GM12878 (cell line): ENCODE data around the gene CNPPD1. TPM values are rescaled to one million over a fixed set of nuclear protein-coding genes. Genes with fewer than 3 reads are reported as not detected.

Experiments
- ATAC-seq: fragments of 200-7000 bp; cut with Tn5 transposase; 3 replicates; pipeline ENCODE4 v1.9.1; 2020; ENCODE audit warnings: mild to moderate bottlenecking, moderate library complexity
- BruUV-seq: library from RNA; stranded (reverse); fragments of 400-500 nt; replicated peaks from 2 replicates; lab custom pipeline; 2021; lab: Mats Ljungman, UMichigan
- CTCF ChIA-PET: fragments of 300-600 bp; sonication (Branson Sonifier 250); formaldehyde crosslinking; extraction: SDS; loops from one replicate; lab custom pipeline; 2021; ENCODE audit warnings: inconsistent platforms; lab: Yijun Ruan, JAX
- POLR2A ChIA-PET: fragments of 350-600 bp; formaldehyde crosslinking; extraction: SDS; loops from one replicate; lab custom pipeline; 2021; ENCODE audit warnings: inconsistent platforms; lab: Charles Lee
- RAD21 ChIA-PET: fragments of 300-600 bp; sonication (Branson Sonifier 250); formaldehyde crosslinking; loops from one replicate; lab custom pipeline; 2023; ENCODE audit warnings: antibody characterized with exemption; ENCODE audit not compliant: unreplicated experiment; lab: Charles Lee
- SMC1A ChIA-PET: fragments of 300-600 bp; sonication (Branson Sonifier 250); formaldehyde crosslinking; loops from one replicate; lab custom pipeline; 2023; ENCODE audit not compliant: unreplicated experiment, uncharacterized antibody; lab: Charles Lee
- DNase-seq: peaks from one replicate; pipeline ENCODE4 v3.0.0-alpha.2; 2011; ENCODE audit warnings: low read depth, low spot score
- FAIRE-seq: peaks from 3 replicates; lab custom pipeline; 2011; peaks lifted over from hg19 to GRCh38; lab: Jason Lieb, UNC
- H2AFZ ChIP-seq: 2 replicates; pipeline ENCODE4 v1.6.0; 2011; ENCODE audit warnings: low read depth, low read length, control low read depth; ENCODE audit not compliant: control insufficient read depth
- H3K27ac ChIP-seq: 2 replicates; pipeline ENCODE4 v1.5.1; 2011; ENCODE audit warnings: control low read depth; ENCODE audit not compliant: control insufficient read depth, insufficient read depth
- H3K27me3 ChIP-seq, 2 experiments: replicated peaks in 1 of 2; 2 replicates each; pipeline versions ENCODE4 v1.6.0 to v1.6.1; 2011; ENCODE audit warnings: low read length in 1 of 2; ENCODE audit not compliant: control insufficient read depth in 2 of 2, insufficient read depth in 2 of 2
- H3K36me3 ChIP-seq, 2 experiments: 2 replicates each; pipeline ENCODE4 v1.5.1; 2011; ENCODE audit warnings: low read length in 1 of 2; ENCODE audit not compliant: control insufficient read depth in 2 of 2, insufficient read depth in 2 of 2
- H3K4me1 ChIP-seq: 2 replicates; pipeline ENCODE4 v1.6.1; 2011; ENCODE audit warnings: mild to moderate bottlenecking, low read length, moderate library complexity, mixed read lengths; ENCODE audit not compliant: control insufficient read depth, insufficient read depth
- H3K4me2 ChIP-seq: 2 replicates; pipeline ENCODE4 v1.6.0; 2011; ENCODE audit warnings: control low read depth; ENCODE audit not compliant: control insufficient read depth, insufficient read depth
- H3K4me3 ChIP-seq: fragments of 200-600 bp; sonication (generic); 2 replicates; pipeline ENCODE4 v1.5.1; 2016
- H3K79me2 ChIP-seq: 2 replicates; pipeline ENCODE4 v1.6.0; 2011; ENCODE audit warnings: low read length; ENCODE audit not compliant: control insufficient read depth, insufficient read depth
- H3K9ac ChIP-seq: 2 replicates; pipeline ENCODE4 v1.8.0; 2011; ENCODE audit warnings: low read length, control low read depth, mixed read lengths; ENCODE audit not compliant: control insufficient read depth, insufficient read depth
- H3K9me3 ChIP-seq: replicated peaks from 3 replicates; pipeline ENCODE4 v1.5.1; 2011; ENCODE audit warnings: mild to moderate bottlenecking, low read length; ENCODE audit not compliant: control insufficient read depth, insufficient read depth
- H4K20me1 ChIP-seq: 2 replicates; pipeline ENCODE4 v1.6.0; 2011; ENCODE audit not compliant: control insufficient read depth, insufficient read depth
- ASH2L ChIP-seq: fragments of 300-600, 200-600 bp; sonication (generic); IDR thresholded peaks from 2 replicates; pipeline ENCODE4 v1.6.1; 2017; ENCODE audit warnings: low read depth, mild to moderate bottlenecking, borderline replicate concordance
- BACH1 ChIP-seq: fragments of 450-650 bp; IDR thresholded peaks from 2 replicates; pipeline ENCODE4 v1.6.1; 2017; ENCODE audit warnings: mild to moderate bottlenecking, borderline replicate concordance
- CBFB ChIP-seq: IDR thresholded peaks from 2 replicates; pipeline ENCODE4 v1.6.1; 2016; ENCODE audit warnings: antibody characterized with exemption, low read depth
- CBX5 ChIP-seq: sonication (generic); IDR thresholded peaks from 2 replicates; pipeline ENCODE4 v1.6.1; 2016; ENCODE audit warnings: low read depth, moderate library complexity, mild to moderate bottlenecking, inconsistent platforms
- DPF2 ChIP-seq: fragments of 450-650 bp; IDR thresholded peaks from 2 replicates; pipeline ENCODE4 v1.6.1; 2017; ENCODE audit warnings: mild to moderate bottlenecking
- ELK1 ChIP-seq: IDR thresholded peaks from 2 replicates; pipeline ENCODE4 v1.6.1; 2012; ENCODE audit warnings: low read depth, low read length, improper control_type of control experiment
- ETV6 ChIP-seq, 2 experiments: fragments of 450-650 bp in 1 of 2; IDR thresholded peaks in 1 of 2; conservative IDR thresholded peaks in 1 of 2; 2 replicates each; pipeline ENCODE4 v1.6.1; 2014; ENCODE audit warnings: antibody characterized with exemption in 1 of 2, borderline replicate concordance in 1 of 2, low read depth in 1 of 2, mild to moderate bottlenecking in 1 of 2, moderate library complexity in 1 of 2
- IKZF2 ChIP-seq, 2 experiments: fragments of 450-650 bp; IDR thresholded peaks; 2 replicates each; pipeline ENCODE4 v1.6.1; 2017; ENCODE audit warnings: mild to moderate bottlenecking in 2 of 2, moderate library complexity in 2 of 2
- MEF2B ChIP-seq: fragments of 450-650 bp; IDR thresholded peaks from 2 replicates; pipeline ENCODE4 v1.6.1; 2018; ENCODE audit warnings: mild to moderate bottlenecking, moderate library complexity; ENCODE audit not compliant: partially characterized antibody, poor library complexity, severe bottlenecking
- MTA3 ChIP-seq: IDR thresholded peaks from 2 replicates; pipeline ENCODE4 v1.6.1; 2012; ENCODE audit warnings: low read length, inconsistent platforms, borderline replicate concordance
- NRF1 ChIP-seq: conservative IDR thresholded peaks from 2 replicates; pipeline ENCODE4 v1.6.1; 2011; ENCODE audit warnings: mild to moderate bottlenecking, low read depth, low read length, improper control_type of control experiment
- PAX5 ChIP-seq: IDR thresholded peaks from 2 replicates; pipeline ENCODE4 v1.6.1; 2011; ENCODE audit warnings: low read depth, low read length, borderline replicate concordance
- PML ChIP-seq: IDR thresholded peaks from 2 replicates; pipeline ENCODE4 v1.6.1; 2012; ENCODE audit warnings: low read length, inconsistent platforms
- RAD51 ChIP-seq: fragments of 450-650 bp; IDR thresholded peaks from 2 replicates; pipeline ENCODE4 v1.6.1; 2016; ENCODE audit warnings: moderate library complexity, mild to moderate bottlenecking, inconsistent platforms
- RELB ChIP-seq: fragments of 450-650 bp; IDR thresholded peaks from 2 replicates; pipeline ENCODE4 v1.6.1; 2017; ENCODE audit warnings: low read depth, mild to moderate bottlenecking, moderate library complexity
- ZNF622 ChIP-seq: fragments of 450-650 bp; IDR thresholded peaks from 2 replicates; pipeline ENCODE4 v1.6.1; 2017; ENCODE audit warnings: mild to moderate bottlenecking, inconsistent platforms
- WGBS: methylation state at CpG from one replicate; pipeline ENCODE4 v1.1.6; 2016; ENCODE audit warnings: low lambda C conversion rate; ENCODE audit not compliant: insufficient replicate concordance, insufficient coverage; ENCODE audit errors: missing lambda C conversion rate; 5-methylcytosine and 5-hydroxymethylcytosine counted together
- in situ Hi-C: fragments of 300-500 bp; cut with MboI; formaldehyde crosslinking; loops from 9 replicates; pipeline ENCODE4 v1.14.3; 2018; ENCODE audit warnings: mixed read lengths
- intact Hi-C: fragments of 100-400 bp; cut with micrococcal nuclease; formaldehyde crosslinking; loops from one replicate; pipeline ENCODE4 v1.14.2; 2022; ENCODE audit not compliant: unreplicated experiment
- polyA plus RNA-seq, 11 experiments: library from polyadenylated mRNA; depleted of rRNA in 4 of 11; unstranded in 6 of 11; stranded (reverse) in 5 of 11; fragments of >200 nt; fragmentation: Nextera tagmentation in 4 of 11; fragmentation: Illumina TruSeq in 1 of 11; extraction: Ambion mirVana in 4 of 11; extraction: Trizol in 1 of 11; gene quantifications; 1 replicate in 1 of 11; 2 replicates in 10 of 11; pipeline versions ENCODE4 v1.2.1 to v1.2.3, GENCODE V29; 2011 to 2016; ENCODE audit warnings: inconsistent platforms in 2 of 11, missing spikeins in 2 of 11, low read depth in 1 of 11
- total RNA-seq, 4 experiments: library from RNA; depleted of rRNA in 3 of 4; stranded (reverse); fragments of >200 nt in 3 of 4; fragmentation: Illumina TruSeq in 1 of 4; extraction: Trizol in 1 of 4; gene quantifications; 2 replicates each; pipeline versions ENCODE4 v1.2.1 to v1.2.3, GENCODE V29; 2013 to 2021
- TF ChIP-seq, protein P1 (sequence below): fragments of 450-650 bp; formaldehyde crosslinking; IDR thresholded peaks from 2 replicates; pipeline ENCODE4 v1.4.0; 2020; ENCODE audit warnings: mild to moderate bottlenecking, moderate library complexity
- TF ChIP-seq, protein P2 (sequence below): fragments of 450-650 bp; IDR thresholded peaks from 2 replicates; pipeline ENCODE4 v1.6.1; 2017; ENCODE audit warnings: borderline replicate concordance

CNPPD1 gene
- total and polyA plus RNA-seq, 10 of the 15 experiments (the other 5 are each of a cell fraction or from before 2014, with no cell fraction given), result 12.2 to 86.6 (median 43.4) TPM

DNA sequence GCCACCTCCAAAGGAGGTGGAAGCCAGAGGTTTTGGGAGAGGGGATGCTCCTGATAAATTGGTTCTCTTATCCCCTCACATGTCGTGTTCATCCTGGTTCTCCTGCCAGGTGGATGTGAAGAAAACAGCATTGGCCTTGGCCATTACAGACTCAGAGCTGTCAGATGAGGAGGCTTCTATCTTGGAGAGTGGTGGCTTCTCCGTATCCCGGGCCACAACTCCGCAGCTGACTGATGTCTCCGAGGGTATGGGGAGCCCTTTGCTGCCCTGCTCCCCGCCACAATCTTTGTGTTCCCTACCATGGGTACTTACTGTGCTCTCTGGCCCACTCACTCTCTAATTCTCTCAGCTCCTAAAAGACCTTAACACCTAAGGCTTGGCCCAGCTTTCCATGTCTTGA, 4.8 kb upstream of the CNPPD1 start:
- ATAC-seq, result no peak
- BruUV-seq, result no TSS peak
- Histone ChIP-seq H3K4me3 (no peak overlapping the region), H3K4me1 (peaks cover 10% of the 10 kb centered on the region), H3K4me2 (no peak overlapping the region), H2AFZ (no peak overlapping the region), H4K20me1 (no peaks in the 10 kb centered on the region), H3K27ac (no peak overlapping the region), H3K36me3 (peaks cover 6 to 10% of the 10 kb centered on the region in 2 experiments; a peak in 3 of 4 replicates), H3K79me2 (peaks cover 20% of the 10 kb centered on the region), H3K9ac (no peak overlapping the region), H3K9me3 (no peaks in the 10 kb centered on the region), H3K27me3 (no peaks in the 10 kb centered on the region)
- ChIA-PET CTCF (interaction anchor here (0.7 to 2.0 kb wide), 6 partner anchors 10 to 113 kb away, joined by 3 to 4 read pairs (median 4); no protein-coding TSS in a partner anchor), POLR2A (interaction anchor here (0.9 to 2.5 kb wide), 5 partner anchors 11 to 118 kb away, joined by 4 to 8 read pairs (median 5); partner anchors contain the start of gene ZFAND2B), SMC1A (interaction anchor here (0.9 to 1.5 kb wide), 2 partner anchors 12 to 95 kb away, joined by 3 read pairs; no protein-coding TSS in a partner anchor), RAD21 (no interaction called here)
- FAIRE-seq, result no peak
- 94% methylated on average over 6 of the region's 6 CpGs for WGBS
- no peak for DNase-seq
- intact Hi-C loops (no loop called here), in situ Hi-C loops (no loop called here)
- TF ChIP-seq RAD51 (no peak), BACH1 (no peak), MTA3 (no peak), DPF2 (no peak), MEF2B (no peak), ZNF622 (no peak), IKZF2 (IDR thresholded peaks at IDR 0.05) (no peak), NRF1 (no peak), ELK1 (no peak), ETV6 (conservative IDR thresholded peaks at IDR 0.05 in 1 of 2, IDR thresholded peaks at IDR 0.05 in 1 of 2; ENCODE audit: borderline replicate concordance in 1 of 2, low read depth in 1 of 2) (no peak), PAX5 (no peak), RELB (no peak), CBX5 (no peak), CBFB (no peak), ASH2L (no peak), PML (no peak)
- TF ChIP-seq, protein P1, sequence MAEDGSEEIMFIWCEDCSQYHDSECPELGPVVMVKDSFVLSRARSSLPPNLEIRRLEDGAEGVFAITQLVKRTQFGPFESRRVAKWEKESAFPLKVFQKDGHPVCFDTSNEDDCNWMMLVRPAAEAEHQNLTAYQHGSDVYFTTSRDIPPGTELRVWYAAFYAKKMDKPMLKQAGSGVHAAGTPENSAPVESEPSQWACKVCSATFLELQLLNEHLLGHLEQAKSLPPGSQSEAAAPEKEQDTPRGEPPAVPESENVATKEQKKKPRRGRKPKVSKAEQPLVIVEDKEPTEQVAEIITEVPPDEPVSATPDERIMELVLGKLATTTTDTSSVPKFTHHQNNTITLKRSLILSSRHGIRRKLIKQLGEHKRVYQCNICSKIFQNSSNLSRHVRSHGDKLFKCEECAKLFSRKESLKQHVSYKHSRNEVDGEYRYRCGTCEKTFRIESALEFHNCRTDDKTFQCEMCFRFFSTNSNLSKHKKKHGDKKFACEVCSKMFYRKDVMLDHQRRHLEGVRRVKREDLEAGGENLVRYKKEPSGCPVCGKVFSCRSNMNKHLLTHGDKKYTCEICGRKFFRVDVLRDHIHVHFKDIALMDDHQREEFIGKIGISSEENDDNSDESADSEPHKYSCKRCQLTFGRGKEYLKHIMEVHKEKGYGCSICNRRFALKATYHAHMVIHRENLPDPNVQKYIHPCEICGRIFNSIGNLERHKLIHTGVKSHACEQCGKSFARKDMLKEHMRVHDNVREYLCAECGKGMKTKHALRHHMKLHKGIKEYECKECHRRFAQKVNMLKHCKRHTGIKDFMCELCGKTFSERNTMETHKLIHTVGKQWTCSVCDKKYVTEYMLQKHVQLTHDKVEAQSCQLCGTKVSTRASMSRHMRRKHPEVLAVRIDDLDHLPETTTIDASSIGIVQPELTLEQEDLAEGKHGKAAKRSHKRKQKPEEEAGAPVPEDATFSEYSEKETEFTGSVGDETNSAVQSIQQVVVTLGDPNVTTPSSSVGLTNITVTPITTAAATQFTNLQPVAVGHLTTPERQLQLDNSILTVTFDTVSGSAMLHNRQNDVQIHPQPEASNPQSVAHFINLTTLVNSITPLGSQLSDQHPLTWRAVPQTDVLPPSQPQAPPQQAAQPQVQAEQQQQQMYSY (CRISPR knock-in tag), result no peak
- TF ChIP-seq, protein P2, sequence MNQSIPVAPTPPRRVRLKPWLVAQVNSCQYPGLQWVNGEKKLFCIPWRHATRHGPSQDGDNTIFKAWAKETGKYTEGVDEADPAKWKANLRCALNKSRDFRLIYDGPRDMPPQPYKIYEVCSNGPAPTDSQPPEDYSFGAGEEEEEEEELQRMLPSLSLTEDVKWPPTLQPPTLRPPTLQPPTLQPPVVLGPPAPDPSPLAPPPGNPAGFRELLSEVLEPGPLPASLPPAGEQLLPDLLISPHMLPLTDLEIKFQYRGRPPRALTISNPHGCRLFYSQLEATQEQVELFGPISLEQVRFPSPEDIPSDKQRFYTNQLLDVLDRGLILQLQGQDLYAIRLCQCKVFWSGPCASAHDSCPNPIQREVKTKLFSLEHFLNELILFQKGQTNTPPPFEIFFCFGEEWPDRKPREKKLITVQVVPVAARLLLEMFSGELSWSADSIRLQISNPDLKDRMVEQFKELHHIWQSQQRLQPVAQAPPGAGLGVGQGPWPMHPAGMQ, result no peak
